GM12878 (cell line): ENCODE data around the gene THSD8. TPM values are rescaled to one million over a fixed set of nuclear protein-coding genes. Genes with fewer than 3 reads are reported as not detected.

Source experiments
- ATF7 ChIP-seq: fragments of 450-650 bp; IDR thresholded peaks from 2 replicates; pipeline ENCODE4 v1.6.1; 2016; ENCODE audit warnings: low read depth, mild to moderate bottlenecking
- BMI1 ChIP-seq: fragments of 450-650 bp; IDR thresholded peaks from 2 replicates; pipeline ENCODE4 v1.6.1; 2016; ENCODE audit warnings: mild to moderate bottlenecking, moderate library complexity, borderline replicate concordance
- CEBPB ChIP-seq, 2 experiments: fragments of 150-350 bp in 1 of 2; IDR thresholded peaks; 2 replicates each; pipeline ENCODE4 v1.6.1; 2012 to 2014; ENCODE audit warnings: low read depth in 2 of 2, low read length in 2 of 2, borderline replicate concordance in 1 of 2, inconsistent platforms in 1 of 2
- CHD1 ChIP-seq: IDR thresholded peaks from 2 replicates; pipeline ENCODE4 v1.6.1; 2012; ENCODE audit warnings: low read depth, low read length, improper control_type of control experiment
- EED ChIP-seq: sonication (generic); IDR thresholded peaks from 2 replicates; pipeline ENCODE4 v1.6.1; 2016; ENCODE audit warnings: antibody characterized with exemption, low read depth
- EP300 ChIP-seq, 2 experiments: fragments of 150-350 bp in 1 of 2; IDR thresholded peaks; 2 replicates each; pipeline ENCODE4 v1.6.1; 2011 to 2012; ENCODE audit warnings: low read depth in 2 of 2, low read length in 2 of 2, borderline replicate concordance in 1 of 2, improper control_type of control experiment in 1 of 2, inconsistent platforms in 1 of 2; ENCODE audit not compliant: control insufficient read depth in 1 of 2
- HSF1 ChIP-seq: fragments of 150-350 bp; IDR thresholded peaks from 2 replicates; pipeline ENCODE4 v1.6.1; 2014; ENCODE audit warnings: mild to moderate bottlenecking, low read depth, low read length
- IRF3 ChIP-seq: fragments of 450-650 bp; IDR thresholded peaks from 2 replicates; pipeline ENCODE4 v1.6.1; 2014; ENCODE audit warnings: mild to moderate bottlenecking
- KLF5 ChIP-seq: fragments of 450-650 bp; IDR thresholded peaks from 2 replicates; pipeline ENCODE4 v1.6.1; 2014; ENCODE audit warnings: mild to moderate bottlenecking; ENCODE audit not compliant: partially characterized antibody
- MAX ChIP-seq: IDR thresholded peaks from 2 replicates; pipeline ENCODE4 v1.6.1; 2012; ENCODE audit warnings: low read depth, low read length, improper control_type of control experiment
- NR2C1 ChIP-seq: fragments of 450-650 bp; IDR thresholded peaks from 2 replicates; pipeline ENCODE4 v1.6.1; 2017; ENCODE audit warnings: antibody characterized with exemption, mild to moderate bottlenecking, moderate library complexity
- RBBP5 ChIP-seq: fragments of 200-600 bp; sonication (generic); conservative IDR thresholded peaks from 2 replicates; pipeline ENCODE4 v1.6.1; 2016
- RCOR1 ChIP-seq: conservative IDR thresholded peaks from 2 replicates; pipeline ENCODE4 v1.6.1; 2012; ENCODE audit warnings: low read depth, low read length, improper control_type of control experiment
- REST ChIP-seq: IDR thresholded peaks from 2 replicates; pipeline ENCODE4 v1.6.1; 2012; ENCODE audit warnings: mild to moderate bottlenecking, low read depth, low read length
- USF1 ChIP-seq: IDR thresholded peaks from 2 replicates; pipeline ENCODE4 v1.6.1; 2011; ENCODE audit warnings: borderline replicate concordance, low read depth, mild to moderate bottlenecking, moderate library complexity, mixed read lengths, low read length; ENCODE audit not compliant: insufficient read depth; ENCODE audit errors: extremely low read length
- ZBTB33 ChIP-seq: fragments of 450-650 bp; IDR thresholded peaks from 2 replicates; pipeline ENCODE4 v1.6.1; 2017; ENCODE audit warnings: mild to moderate bottlenecking
- polyA plus RNA-seq, 11 experiments: library from polyadenylated mRNA; depleted of rRNA in 4 of 11; unstranded in 6 of 11; stranded (reverse) in 5 of 11; fragments of >200 nt; fragmentation: Nextera tagmentation in 4 of 11; fragmentation: Illumina TruSeq in 1 of 11; extraction: Ambion mirVana in 4 of 11; extraction: Trizol in 1 of 11; gene quantifications; 1 replicate in 1 of 11; 2 replicates in 10 of 11; pipeline versions ENCODE4 v1.2.1 to v1.2.3, GENCODE V29; 2011 to 2016; ENCODE audit warnings: inconsistent platforms in 2 of 11, missing spikeins in 2 of 11, low read depth in 1 of 11
- total RNA-seq, 4 experiments: library from RNA; depleted of rRNA in 3 of 4; stranded (reverse); fragments of >200 nt in 3 of 4; fragmentation: Illumina TruSeq in 1 of 4; extraction: Trizol in 1 of 4; gene quantifications; 2 replicates each; pipeline versions ENCODE4 v1.2.1 to v1.2.3, GENCODE V29; 2013 to 2021

The THSD8 gene
- total and polyA plus RNA-seq, 10 of the 15 experiments (the other 5 are each of a cell fraction or from before 2014, with no cell fraction given): 0.24 to 32.3 (median 21.3) TPM; not detected in 2

- no peak for TF ChIP-seq ZBTB33
- TF ChIP-seq USF1: no peak
- no peak for TF ChIP-seq CEBPB (IDR thresholded peaks at IDR 0.05; ENCODE audit: borderline replicate concordance in 1 of 2, low read depth in 2 of 2, low read length in 2 of 2)
- peak; percentile 99 for TF ChIP-seq KLF5
- 0 out of 4 replicates have a peak, but pooled peaks of 1 of the 2 experiments have one; percentile 6 for TF ChIP-seq EP300 (IDR thresholded peaks at IDR 0.05; ENCODE audit: borderline replicate concordance in 1 of 2, control insufficient read depth in 1 of 2, low read depth in 2 of 2, low read length in 2 of 2)
- no peak for TF ChIP-seq BMI1
- no peak for TF ChIP-seq EED
- TF ChIP-seq ATF7: peak; percentile 92
- no peak for TF ChIP-seq HSF1
- no peak for TF ChIP-seq RCOR1
- TF ChIP-seq IRF3: no peak; the same call in 1 of the 2 replicates
- TF ChIP-seq CHD1: peak; percentile 99
- TF ChIP-seq NR2C1: 0 out of 2 replicates have a peak, but pooled peaks have one; percentile 16
- TF ChIP-seq MAX: peak; percentile 30; the same call in 1 of the 2 replicates
- TF ChIP-seq RBBP5: no peak
- no peak for TF ChIP-seq REST
Measured at GRCh38 chr19:12801466-12802266, at the start of gene THSD8, which contains the start of gene PRDX2 (continued).
